NCI-H526 treated with DMSO at 0.1 percent for 48 hours (cell line): Measurements from ENCODE around the gene NT5C1A.

Experiments used
- DNase-seq: peaks from one replicate; lab custom pipeline; 2025; lab: John Stamatoyannopoulos, UW

The NT5C1A gene

GRCh38 chr1:39689635-39690034 is 17.7 kb upstream of the NT5C1A start:
- DNase-seq: no peak

DNA sequence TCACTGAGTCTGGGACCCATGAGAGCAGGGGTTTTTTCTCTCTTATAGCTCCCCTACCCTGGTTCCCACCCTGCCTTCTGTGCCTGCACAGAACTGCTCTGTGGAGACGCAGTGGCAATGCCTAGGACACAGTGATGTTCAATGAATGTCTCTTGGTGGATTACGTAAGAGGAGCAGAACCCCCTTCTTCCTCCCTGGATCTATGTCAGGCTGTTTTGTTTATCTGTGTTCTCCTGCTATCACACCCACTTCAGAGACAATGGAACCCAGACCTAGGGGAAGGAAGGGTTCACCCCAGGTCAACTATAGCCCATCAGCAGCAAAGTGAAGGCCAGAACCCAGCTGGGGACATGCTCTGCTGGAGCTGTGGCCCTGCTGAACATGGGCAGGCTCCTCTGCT is 17.3 kb upstream of the NT5C1A start:
- DNase-seq: no peak

DNA sequence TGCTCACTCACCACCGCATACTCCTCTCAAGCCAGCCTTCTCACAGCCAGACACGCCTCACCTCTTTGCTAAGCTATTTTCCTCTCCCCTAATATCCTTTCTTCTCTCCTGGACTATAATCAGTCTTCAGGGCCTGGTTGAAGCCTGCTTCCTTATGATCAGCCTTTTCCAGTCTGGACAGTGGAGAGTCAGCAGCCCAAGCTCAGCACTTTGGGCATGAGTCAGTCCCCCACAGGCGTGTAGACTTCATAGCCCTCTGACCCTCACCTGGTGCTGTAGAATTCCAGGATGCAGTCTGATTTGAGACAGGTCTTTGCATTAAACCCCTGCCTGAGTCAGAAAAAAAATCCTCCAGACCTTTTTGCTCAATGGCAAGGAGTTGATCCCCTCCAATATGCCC is 16.8 kb upstream of the NT5C1A start:
- no peak for DNase-seq

DNA sequence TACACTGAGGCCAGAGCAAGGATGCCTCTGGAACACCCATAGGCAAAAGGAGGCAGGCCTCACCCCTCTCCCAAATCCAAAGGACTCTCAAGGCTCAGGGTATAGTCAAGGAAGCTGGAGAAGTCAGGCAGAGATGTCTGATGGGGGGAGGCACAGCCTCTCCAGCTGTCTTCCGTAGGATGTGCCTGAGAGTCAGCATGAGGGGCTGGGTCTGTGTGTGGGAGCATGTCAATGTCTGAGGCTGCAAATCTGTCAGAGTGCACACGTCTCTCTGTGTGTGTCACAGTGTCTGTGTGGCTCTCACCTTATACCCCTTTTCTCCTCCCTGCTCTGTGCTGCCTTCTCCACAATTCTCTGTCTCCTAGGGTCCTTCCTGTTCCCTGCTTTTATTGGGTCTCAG is 15.3 kb upstream of the NT5C1A start:
- DNase-seq: no peak

DNA sequence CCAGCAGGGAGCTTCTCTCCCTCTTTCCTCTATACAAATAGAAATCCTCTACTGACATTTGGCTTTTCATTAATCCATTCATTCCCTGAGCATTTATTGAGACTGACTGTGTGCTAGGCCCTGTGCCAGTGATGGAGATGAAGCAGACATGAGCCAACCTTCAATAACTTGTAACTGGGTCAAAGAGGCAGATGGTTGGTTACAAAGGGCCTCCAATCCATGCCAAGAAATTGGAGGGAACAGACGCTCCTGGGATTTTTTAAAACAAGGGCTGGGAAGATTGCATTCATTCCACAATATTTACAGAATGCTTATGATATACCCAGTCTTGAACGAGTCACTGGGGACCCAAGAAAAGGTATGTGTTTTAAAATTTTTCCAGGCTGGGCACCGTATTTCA is 13.2 kb upstream of the NT5C1A start:
- no peak for DNase-seq

GRCh38 chr1:39684313-39684664 is 12.4 kb upstream of the NT5C1A start:
- no peak for DNase-seq

DNA sequence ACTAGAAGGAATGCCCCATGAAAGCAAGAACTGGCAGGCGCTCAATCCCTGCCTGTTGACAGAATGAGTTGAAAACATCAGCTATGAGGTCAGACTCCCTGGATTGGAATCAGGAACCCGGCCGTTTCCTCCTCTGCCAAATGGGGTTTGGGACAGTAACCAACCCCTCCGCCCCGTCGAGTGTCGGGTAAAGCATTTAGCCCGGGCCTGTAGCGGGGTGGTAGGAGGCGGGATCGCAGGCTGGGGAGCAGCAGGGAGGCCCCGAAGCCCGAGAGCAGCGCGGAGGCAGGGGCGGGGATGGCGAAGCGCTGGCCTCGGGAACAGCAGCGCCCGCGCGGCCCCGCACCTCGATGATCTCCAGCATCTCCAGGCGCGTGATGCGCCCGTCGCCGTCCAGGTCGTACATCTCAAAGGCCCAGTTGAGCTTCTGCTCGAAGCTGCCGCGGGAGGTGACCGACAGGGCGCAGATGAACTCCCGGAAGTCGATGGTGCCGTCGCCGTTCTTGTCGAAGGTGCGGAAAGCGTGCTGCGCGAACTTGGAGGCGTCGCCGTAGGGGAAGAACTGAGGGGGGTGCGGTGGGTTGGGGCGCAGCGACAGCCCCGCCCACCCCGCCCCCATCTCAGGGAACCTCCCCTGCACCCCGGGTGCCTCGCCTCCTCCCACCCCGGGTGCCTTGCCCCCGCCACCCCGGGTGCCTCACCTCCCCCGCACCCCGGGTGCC is 11.8 kb upstream of the NT5C1A start:
- DNase-seq: no peak

GRCh38 chr1:39681999-39682398 is 10.1 kb upstream of the NT5C1A start:
- DNase-seq: no peak

GRCh38 chr1:39681294-39681693 is 9.4 kb upstream of the NT5C1A start:
- DNase-seq: no peak

DNA sequence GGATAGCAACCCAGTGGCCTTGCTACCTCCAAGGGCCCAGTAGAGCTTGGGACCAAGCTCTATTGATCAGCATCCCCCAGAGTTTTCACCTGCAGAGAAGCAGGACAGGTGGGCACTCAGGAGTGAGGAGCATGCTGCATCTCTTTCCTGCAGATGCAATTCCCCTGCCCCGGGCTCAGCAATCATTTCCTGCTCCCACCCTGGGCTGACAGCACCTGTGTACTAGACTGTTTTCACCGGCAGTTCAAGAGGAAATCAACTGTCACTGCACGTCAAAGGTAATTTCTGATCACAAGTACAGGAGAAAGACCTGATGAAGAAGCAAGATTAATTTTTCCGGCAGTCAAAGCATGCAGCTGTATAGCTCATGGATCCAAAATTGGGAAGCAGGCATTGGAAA is 8.8 kb upstream of the NT5C1A start:
- DNase-seq: no peak

DNA sequence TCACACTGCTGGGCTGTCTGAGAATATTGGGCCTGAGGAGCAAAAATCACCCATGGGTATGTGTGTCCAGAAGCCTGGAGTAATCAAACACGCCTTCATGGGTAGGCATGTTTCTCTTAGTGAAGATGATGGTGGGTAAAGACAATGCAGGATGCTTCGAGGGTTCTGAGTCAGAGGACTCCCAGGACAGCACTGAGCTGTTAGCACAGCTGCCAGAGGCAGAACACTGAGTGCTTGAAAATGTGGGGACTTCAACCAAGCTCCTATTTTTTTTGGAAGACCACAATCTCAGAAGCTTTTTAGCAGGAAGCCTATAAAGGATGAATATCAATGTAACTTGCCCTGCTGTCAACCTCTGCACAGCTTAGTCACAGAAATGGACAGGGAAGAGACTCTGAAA is 7.9 kb upstream of the NT5C1A start:
- no peak for DNase-seq

DNA sequence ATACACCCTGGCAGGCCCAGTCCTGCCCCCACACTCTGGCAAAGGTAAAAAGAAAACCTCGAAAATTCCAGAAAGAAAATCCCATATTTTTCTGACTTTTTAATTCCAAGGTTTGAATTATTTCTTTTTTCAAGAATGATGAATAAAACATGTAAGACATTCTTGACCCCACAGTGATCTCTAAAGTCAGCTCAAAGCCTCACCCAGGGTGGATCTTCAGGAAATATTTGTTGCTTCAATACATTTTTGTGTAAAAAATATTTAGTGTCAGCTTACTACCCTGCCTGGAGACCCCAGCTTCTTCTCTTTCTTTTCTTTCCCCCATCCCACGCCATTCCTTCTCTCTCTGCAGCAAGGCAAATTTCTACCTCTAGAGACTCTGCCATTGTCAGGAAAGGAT is 7.0 kb upstream of the NT5C1A start:
- DNase-seq: no peak

DNA sequence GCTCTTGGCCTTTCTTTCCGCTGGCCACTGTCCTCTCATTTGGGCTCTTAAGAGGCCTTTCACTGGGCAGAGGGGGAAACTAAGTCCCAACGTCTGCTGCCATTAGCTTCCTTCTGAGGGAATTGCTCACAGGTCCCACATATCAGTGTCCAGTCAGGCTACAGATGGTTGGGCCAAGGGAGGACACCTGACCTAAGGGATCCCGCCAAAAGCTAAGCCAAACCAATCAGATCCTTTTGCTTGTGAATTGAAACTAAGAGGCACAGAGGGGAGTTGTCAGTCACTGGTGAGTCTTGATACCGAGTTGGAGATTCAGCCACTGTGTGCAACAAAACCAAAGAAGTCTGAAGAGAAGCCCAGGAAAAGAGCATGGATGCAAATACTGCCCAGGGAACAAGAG is 5.7 kb upstream of the NT5C1A start:
- DNase-seq: no peak

DNA sequence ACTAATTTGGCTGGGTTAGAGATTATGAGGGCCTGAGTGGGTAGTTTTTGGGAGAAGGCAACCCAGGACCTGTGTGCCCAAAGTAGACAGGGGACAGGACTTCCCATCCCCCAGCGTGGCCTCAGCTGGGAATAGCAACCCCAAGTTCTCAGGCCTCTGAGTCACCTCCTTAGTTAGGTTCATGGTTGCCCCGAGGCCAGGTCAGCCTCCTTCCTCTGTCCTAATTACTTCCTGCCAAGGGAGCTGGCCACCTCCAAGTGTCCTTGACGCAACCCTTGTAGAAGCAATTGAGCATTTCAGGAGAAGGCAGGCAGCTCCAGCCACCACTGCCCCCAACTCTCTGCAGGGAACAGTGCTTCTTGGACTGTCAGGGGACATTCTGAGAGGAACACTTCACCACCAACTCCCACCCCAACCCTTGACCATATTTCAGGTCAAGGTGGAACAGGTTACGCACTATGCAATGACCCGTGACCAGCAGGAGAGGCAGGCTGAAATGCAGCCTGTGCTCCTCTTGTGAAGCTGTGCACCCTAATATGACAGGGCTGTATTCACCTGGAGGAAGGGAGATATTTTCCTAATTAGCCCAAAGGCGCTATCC is 5.1 kb upstream of the NT5C1A start:
- no peak for DNase-seq

GRCh38 chr1:39675220-39675619 is 3.3 kb upstream of the NT5C1A start:
- DNase-seq: no peak

DNA sequence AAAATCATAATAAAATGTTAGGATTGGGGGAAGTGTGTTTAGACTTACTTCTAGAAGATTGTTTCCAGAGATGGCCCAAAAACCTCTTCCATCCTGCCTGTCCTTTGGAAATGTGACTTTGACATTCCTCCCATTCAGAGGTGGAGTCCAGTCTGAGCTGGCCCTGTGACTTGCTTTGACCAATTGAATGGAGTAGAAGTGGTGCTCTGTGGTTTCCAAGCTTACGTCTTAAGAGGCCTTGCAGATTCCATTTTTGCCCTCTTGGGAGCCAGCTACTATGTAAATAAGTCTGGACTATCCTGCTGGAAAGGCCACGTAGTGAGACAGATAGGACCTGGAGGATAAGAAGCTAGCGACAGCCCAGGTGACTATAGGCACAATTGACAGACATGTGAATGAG is 1.3 kb upstream of the NT5C1A start:
- DNase-seq: no peak

DNA sequence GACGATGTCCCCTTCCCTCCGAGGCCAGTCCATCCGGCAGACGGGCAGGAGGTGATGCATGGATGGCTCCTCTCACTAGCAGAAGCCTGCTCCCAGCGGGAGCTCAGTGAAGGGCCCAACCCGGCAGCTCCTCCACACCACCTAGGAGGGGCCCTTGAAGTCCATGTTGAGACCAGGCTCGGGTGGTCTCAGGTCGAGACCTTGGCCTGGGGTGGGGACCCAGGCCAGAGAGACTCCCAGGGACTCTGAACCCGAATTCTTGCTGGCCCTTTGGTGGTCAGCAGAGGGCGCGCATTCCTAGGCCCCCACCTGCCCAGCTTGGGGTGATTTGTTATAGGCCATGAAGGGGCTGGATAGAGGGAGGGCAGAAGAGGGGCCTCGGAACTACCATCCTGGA is 642 bp upstream of the NT5C1A start:
- no peak for DNase-seq

GRCh38 chr1:39671433-39671792 is 494 bp downstream of the NT5C1A start:
- DNase-seq: no peak

GRCh38 chr1:39670689-39671088 is 1.2 kb downstream of the NT5C1A start:
- DNase-seq: no peak

- DNase-seq: no peak
Observed at GRCh38 chr1:39668894-39669293, 3.0 kb downstream of the NT5C1A start.

GRCh38 chr1:39668111-39668510 is 3.8 kb downstream of the NT5C1A start:
- DNase-seq: no peak

DNA sequence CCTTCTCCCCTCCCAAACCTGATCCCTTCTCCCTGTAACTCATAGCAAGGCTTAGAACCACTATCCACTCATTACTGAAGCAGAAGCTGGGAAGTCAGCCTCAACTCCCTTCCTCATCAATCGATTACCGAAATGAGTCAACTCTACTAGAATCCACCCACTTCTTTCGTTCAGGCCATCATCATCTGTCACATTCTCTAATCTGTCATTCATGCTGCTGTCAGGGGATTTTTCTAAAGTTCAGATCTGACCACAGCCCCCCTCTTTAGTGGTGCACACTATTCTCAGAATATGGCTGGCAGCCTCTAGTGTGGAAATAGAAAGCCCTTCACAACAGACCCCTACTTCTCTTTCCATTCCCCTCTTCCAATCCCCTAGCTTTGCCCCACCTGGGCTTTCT is 5.1 kb downstream of the NT5C1A start:
- DNase-seq: no peak

- DNase-seq: no peak
Observed at GRCh38 chr1:39663559-39663958, 8.3 kb downstream of the NT5C1A start.

- no peak for DNase-seq
Observed at GRCh38 chr1:39662861-39663260, 9.0 kb downstream of the NT5C1A start.
